HepG2 (cell line): Measurements from ENCODE around the gene RXRG. TPM values are rescaled to one million over a fixed set of nuclear protein-coding genes. Genes with fewer than 3 reads are reported as not detected.

Experiments
- ATAC-seq: fragments of 200-7000 bp; cut with Tn5 transposase; 3 replicates; pipeline ENCODE4 v1.9.1; 2020; ENCODE audit warnings: mild to moderate bottlenecking, moderate library complexity
- BruUV-seq: library from RNA; stranded (reverse); fragments of 400-500 nt; replicated peaks from 2 replicates; lab custom pipeline; 2021; lab: Mats Ljungman, UMichigan
- CTCF ChIA-PET: fragments of 300-600 bp; formaldehyde crosslinking; extraction: SDS; loops from one replicate; lab custom pipeline; 2021; ENCODE audit warnings: low total read pairs, inconsistent platforms, low intra/inter-chr PET ratio; lab: Yijun Ruan, JAX
- POLR2A ChIA-PET: fragments of 350-600 bp; sonication (Branson Sonifier 250); formaldehyde crosslinking; loops from one replicate; lab custom pipeline; 2020; ENCODE audit warnings: antibody characterized with exemption, inconsistent platforms; lab: Yijun Ruan, JAX
- DNase-seq: peaks from one replicate; pipeline ENCODE4 v3.0.0-alpha.2; 2015; ENCODE audit warnings: low spot score
- FAIRE-seq: peaks from 3 replicates; lab custom pipeline; 2011; peaks lifted over from hg19 to GRCh38; lab: Jason Lieb, UNC
- H2AFZ ChIP-seq: one replicate; pipeline ENCODE4 v1.6.1; 2011; ENCODE audit warnings: low read length, inconsistent platforms
- H3K27ac ChIP-seq: fragments of 300-600 bp; 3 replicates; pipeline ENCODE4 v1.8.0; 2011; ENCODE audit warnings: mixed run types, mild to moderate bottlenecking, mixed read lengths, low read length, inconsistent platforms; ENCODE audit not compliant: insufficient read depth; ENCODE audit errors: extremely low read length
- H3K27me3 ChIP-seq, 2 experiments: fragments of 200-600 bp in 1 of 2; 2 replicates in 1 of 2; 3 replicates in 1 of 2; pipeline versions ENCODE4 v1.6.0 to v1.8.0; 2011; ENCODE audit warnings: low read length in 2 of 2, mild to moderate bottlenecking in 2 of 2, moderate library complexity in 2 of 2, inconsistent platforms in 1 of 2; ENCODE audit not compliant: insufficient read depth in 2 of 2, control insufficient read depth in 1 of 2
- H3K36me3 ChIP-seq, 2 experiments: fragments of 200-600 bp in 1 of 2; replicated peaks in 1 of 2; 2 replicates in 1 of 2; 3 replicates in 1 of 2; pipeline versions ENCODE4 v1.5.1 to v1.8.0; 2011; ENCODE audit warnings: low read length in 2 of 2, inconsistent platforms in 1 of 2; ENCODE audit not compliant: insufficient read depth in 2 of 2, control insufficient read depth in 1 of 2
- H3K4me1 ChIP-seq: 2 replicates; pipeline ENCODE4 v1.5.1; 2012; ENCODE audit warnings: low read length, inconsistent platforms; ENCODE audit not compliant: insufficient read depth
- H3K4me2 ChIP-seq: 2 replicates; pipeline ENCODE4 v1.6.0; 2011; ENCODE audit warnings: low read depth, low read length, inconsistent platforms
- H3K4me3 ChIP-seq, 3 experiments: fragments of 200-600 bp in 1 of 3; sonication (generic), shearing (Covaris generic) in 1 of 3; replicated peaks in 1 of 3; 2 replicates each; pipeline ENCODE4 v1.5.1; 2011 to 2016; ENCODE audit warnings: low read length in 3 of 3, inconsistent platforms in 2 of 3, low read depth in 2 of 3, mild to moderate bottlenecking in 2 of 3, control low read depth in 1 of 3, mixed read lengths in 1 of 3; ENCODE audit not compliant: insufficient read depth in 1 of 3
- H3K79me2 ChIP-seq: one replicate; pipeline ENCODE4 v1.6.1; 2011; ENCODE audit warnings: low read length, inconsistent platforms; ENCODE audit not compliant: insufficient read depth
- H3K9ac ChIP-seq: 2 replicates; pipeline ENCODE4 v1.6.0; 2011; ENCODE audit warnings: mild to moderate bottlenecking, low read depth, low read length, inconsistent platforms; ENCODE audit not compliant: insufficient read depth
- H3K9me3 ChIP-seq: 2 replicates; pipeline ENCODE4 v1.5.1; 2012; ENCODE audit warnings: mild to moderate bottlenecking, low read length
- H4K20me1 ChIP-seq: 2 replicates; pipeline ENCODE4 v1.6.0; 2011; ENCODE audit warnings: inconsistent platforms, mild to moderate bottlenecking, low read length, moderate library complexity; ENCODE audit not compliant: insufficient read depth
- CC2D1A ChIP-seq: sonication (generic); formaldehyde crosslinking; IDR thresholded peaks from 2 replicates; pipeline ENCODE4 v1.8.1; 2023; ENCODE audit warnings: mild to moderate bottlenecking, missing genetic modification reagents
- CENPX ChIP-seq: sonication (generic); formaldehyde crosslinking; IDR thresholded peaks from 2 replicates; pipeline ENCODE4 v1.9.0; 2021; ENCODE audit warnings: mild to moderate bottlenecking, missing genetic modification reagents, moderate library complexity
- GLI4 ChIP-seq: sonication (generic); formaldehyde crosslinking; IDR thresholded peaks from 2 replicates; pipeline ENCODE4 v1.5.1; 2020; ENCODE audit warnings: missing genetic modification reagents, mild to moderate bottlenecking, moderate library complexity, borderline replicate concordance
- NAIF1 ChIP-seq: sonication (generic); formaldehyde crosslinking; IDR thresholded peaks from 2 replicates; pipeline ENCODE4 v1.5.0; 2020; ENCODE audit warnings: mild to moderate bottlenecking, missing genetic modification reagents, borderline replicate concordance
- SCMH1 ChIP-seq: sonication (generic); formaldehyde crosslinking; IDR thresholded peaks from 2 replicates; pipeline ENCODE4 v1.9.0; 2021; ENCODE audit warnings: missing genetic modification reagents, mild to moderate bottlenecking, borderline replicate concordance
- SUZ12 ChIP-seq: fragments of 150-350 bp; IDR thresholded peaks from 2 replicates; pipeline ENCODE4 v1.6.1; 2014; ENCODE audit warnings: low read depth, low read length
- TBP ChIP-seq: sonication (generic); formaldehyde crosslinking; IDR thresholded peaks from 2 replicates; pipeline ENCODE4 v1.5.0; 2020; ENCODE audit warnings: missing genetic modification reagents
- WIZ ChIP-seq: sonication (generic); formaldehyde crosslinking; IDR thresholded peaks from 2 replicates; pipeline ENCODE4 v1.5.1; 2020; ENCODE audit warnings: mild to moderate bottlenecking, missing genetic modification reagents
- ZNF138 ChIP-seq: sonication (generic); formaldehyde crosslinking; IDR thresholded peaks from 2 replicates; pipeline ENCODE4 v1.5.0; 2020; ENCODE audit warnings: mild to moderate bottlenecking, low read depth, missing genetic modification reagents
- ZNF512 ChIP-seq: sonication (generic); formaldehyde crosslinking; IDR thresholded peaks from 2 replicates; pipeline ENCODE4 v1.4.0; 2020; ENCODE audit warnings: mild to moderate bottlenecking, missing genetic modification reagents
- ZNF841 ChIP-seq: sonication (generic); formaldehyde crosslinking; IDR thresholded peaks from 2 replicates; pipeline ENCODE4 v1.8.1; 2023; ENCODE audit warnings: missing genetic modification reagents, borderline replicate concordance
- WGBS: methylation state at CpG from one replicate; pipeline ENCODE4 v1.1.6; 2017; ENCODE audit warnings: low lambda C conversion rate; 5-methylcytosine and 5-hydroxymethylcytosine counted together
- in situ Hi-C: cut with HindIII; loops from 2 replicates; pipeline ENCODE4 v1.10.0; 2017; ENCODE audit warnings: low pct_unique_long_range_greater_than_20kb; ENCODE audit not compliant: extremely low pct_ligation_motif_present
- intact Hi-C: fragments of 100-400 bp; cut with micrococcal nuclease; formaldehyde crosslinking; loops from one replicate; pipeline ENCODE4 v1.10.0; 2022; ENCODE audit not compliant: unreplicated experiment
- polyA plus RNA-seq, 8 experiments: library from polyadenylated mRNA; depleted of rRNA in 3 of 8; stranded (reverse) in 7 of 8; unstranded in 1 of 8; fragments of >200 nt; fragmentation: Illumina TruSeq in 4 of 8; extraction: Trizol in 4 of 8; gene quantifications; 2 replicates each; pipeline versions ENCODE4 v1.2.1 to v1.2.3, GENCODE V29; 2011 to 2016; ENCODE audit warnings: low read depth in 4 of 8, missing spikeins in 1 of 8, mixed read lengths in 1 of 8; ENCODE audit not compliant: insufficient read depth in 1 of 8
- total RNA-seq, 5 experiments: library from RNA; depleted of rRNA; stranded (reverse); fragments of >200 nt; fragmentation: Illumina TruSeq; extraction: Trizol; gene quantifications; 2 replicates each; pipeline ENCODE4 v1.2.3, GENCODE V29; 2016; ENCODE audit warnings: low read depth in 1 of 5

RXRG gene
- total and polyA plus RNA-seq, 2 of the 13 experiments (the other 11 are each of a cell fraction or from before 2014, with no cell fraction given): not detected

- no peak for ATAC-seq
- 0% methylated on average over 3 of the region's 8 CpGs for WGBS
- Histone ChIP-seq H3K4me2 (no peak overlapping the region), H3K9me3 (no peaks in the 10 kb centered on the region), H3K9ac (no peak overlapping the region), H3K4me3 (no peak overlapping the region), H2AFZ (no peak overlapping the region), H3K36me3 (no peaks in the 10 kb centered on the region), H4K20me1 (no peaks in the 10 kb centered on the region), H3K27me3 (peaks cover 0 to 21% of the 10 kb centered on the region in 2 experiments; a peak in 2 of 5 replicates), H3K79me2 (no peaks in the 10 kb centered on the region), H3K4me1 (no peaks in the 10 kb centered on the region), H3K27ac (no peak overlapping the region)
- FAIRE-seq: no peak
- TF ChIP-seq CC2D1A (CRISPR knock-in tag): no peak
- TF ChIP-seq SCMH1 (CRISPR knock-in tag): no peak
- TF ChIP-seq ZNF512 (CRISPR knock-in tag): no peak
- no peak for TF ChIP-seq SUZ12
- TF ChIP-seq WIZ (CRISPR knock-in tag): no peak
- TF ChIP-seq GLI4 (CRISPR knock-in tag): no peak
- TF ChIP-seq ZNF841 (CRISPR knock-in tag): no peak
- no peak for TF ChIP-seq NAIF1
- no peak for TF ChIP-seq ZNF138 (CRISPR knock-in tag)
- no peak for TF ChIP-seq TBP (CRISPR knock-in tag)
- TF ChIP-seq CENPX: no peak
- ChIA-PET CTCF (no interaction called here), POLR2A (no interaction called here)
- no peak for DNase-seq
- intact Hi-C loops (no loop called here), in situ Hi-C loops (no loop called here)
- BruUV-seq: no TSS peak
Observed at GRCh38 chr1:165443539-165444311, 1.2 kb downstream of the RXRG start.
